NCI-H146 treated with DMSO at 0.1 percent for 48 hours (cell line): Measurements from ENCODE around the gene PRKN.

Experiments
- DNase-seq: peaks from one replicate; lab custom pipeline; 2025; ENCODE audit not compliant: unreplicated experiment; lab: John Stamatoyannopoulos, UW

PRKN gene

DNA sequence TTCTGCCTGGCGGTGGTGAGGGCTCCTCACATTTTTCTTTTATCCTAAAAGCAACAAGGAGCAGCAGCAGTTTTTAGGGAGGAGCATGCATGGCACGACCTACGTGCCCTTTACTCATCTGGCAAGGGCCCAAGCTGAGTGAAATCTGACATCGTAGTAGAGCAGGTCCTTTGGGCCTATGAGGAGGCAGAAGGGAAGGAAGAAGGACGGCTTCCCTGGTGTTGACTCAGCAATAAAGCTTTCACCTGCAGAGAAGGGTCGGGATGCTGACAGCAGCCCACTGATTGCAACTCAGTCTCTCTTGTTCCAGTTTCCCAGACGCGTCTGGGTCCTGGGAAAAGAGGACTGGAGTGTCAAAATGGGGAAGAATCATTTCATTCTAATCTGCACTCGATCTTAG lies 1044.6 kb downstream of the PRKN start:
- DNase-seq = no peak

DNA sequence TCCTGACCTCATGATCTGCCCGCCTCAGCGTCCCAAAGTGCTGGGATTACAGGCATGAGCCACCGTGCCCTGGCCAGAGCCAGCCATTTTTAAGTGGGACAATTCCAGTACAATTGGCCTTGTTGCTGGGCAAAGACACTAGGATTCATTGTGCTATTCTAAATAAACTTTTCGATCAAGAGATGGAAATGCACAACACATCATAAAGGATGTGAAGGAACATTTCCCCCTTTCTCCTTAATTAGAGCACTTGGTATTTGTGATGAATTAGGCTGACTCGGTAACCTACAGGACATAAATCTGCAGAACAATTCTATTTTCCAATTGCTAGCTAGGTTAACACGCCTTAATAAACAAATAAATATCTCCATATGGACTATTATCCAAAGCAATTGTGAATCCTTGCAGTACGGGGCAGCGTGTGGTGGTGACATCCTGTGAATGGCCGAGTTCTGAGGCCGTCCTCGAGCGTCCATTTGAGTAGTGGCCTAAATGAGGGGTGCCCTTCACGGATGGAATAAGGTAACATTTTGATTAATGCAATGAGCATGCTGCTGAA lies 1047.5 kb downstream of the PRKN start:
- DNase-seq = no peak

DNA sequence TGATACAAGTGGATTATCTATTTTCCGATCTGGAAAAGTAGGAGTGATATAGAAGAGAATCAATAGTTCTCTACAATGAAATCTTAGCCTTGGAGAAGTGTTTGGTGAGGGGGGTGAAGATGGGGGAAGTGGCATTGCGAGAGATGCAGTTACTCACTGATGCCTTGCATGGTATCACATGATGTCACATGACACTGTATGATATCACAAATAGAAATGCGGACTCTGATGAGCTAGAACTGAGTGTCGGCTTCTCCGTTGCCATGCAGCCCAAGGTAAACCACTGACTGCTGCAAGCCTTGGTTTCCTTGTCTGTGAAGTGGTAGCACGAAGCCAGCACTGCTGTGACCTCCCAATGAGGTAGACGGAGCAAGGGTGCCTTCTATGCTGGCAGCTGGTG lies 1050.4 kb downstream of the PRKN start:
- DNase-seq = no peak

DNA sequence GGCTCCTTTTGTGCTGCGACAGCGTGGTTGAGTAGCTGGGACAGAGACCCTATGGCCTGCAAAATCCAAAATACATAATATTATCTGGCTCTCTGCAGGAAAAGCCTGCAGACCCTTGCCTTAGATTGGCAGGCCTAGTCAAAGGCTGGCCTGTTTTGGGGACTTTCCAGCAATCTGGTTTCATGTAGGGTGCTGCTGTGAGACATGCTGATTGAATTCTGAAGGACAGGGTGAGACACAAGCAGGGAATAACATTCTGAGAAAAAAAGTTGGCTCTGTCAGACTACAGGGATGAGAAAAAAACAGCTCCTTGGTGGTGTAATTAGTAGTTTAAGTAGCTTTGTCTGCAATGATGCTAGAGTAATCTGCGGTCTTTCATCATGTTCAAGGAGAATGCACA lies 1051.0 kb downstream of the PRKN start:
- DNase-seq = no peak

DNA sequence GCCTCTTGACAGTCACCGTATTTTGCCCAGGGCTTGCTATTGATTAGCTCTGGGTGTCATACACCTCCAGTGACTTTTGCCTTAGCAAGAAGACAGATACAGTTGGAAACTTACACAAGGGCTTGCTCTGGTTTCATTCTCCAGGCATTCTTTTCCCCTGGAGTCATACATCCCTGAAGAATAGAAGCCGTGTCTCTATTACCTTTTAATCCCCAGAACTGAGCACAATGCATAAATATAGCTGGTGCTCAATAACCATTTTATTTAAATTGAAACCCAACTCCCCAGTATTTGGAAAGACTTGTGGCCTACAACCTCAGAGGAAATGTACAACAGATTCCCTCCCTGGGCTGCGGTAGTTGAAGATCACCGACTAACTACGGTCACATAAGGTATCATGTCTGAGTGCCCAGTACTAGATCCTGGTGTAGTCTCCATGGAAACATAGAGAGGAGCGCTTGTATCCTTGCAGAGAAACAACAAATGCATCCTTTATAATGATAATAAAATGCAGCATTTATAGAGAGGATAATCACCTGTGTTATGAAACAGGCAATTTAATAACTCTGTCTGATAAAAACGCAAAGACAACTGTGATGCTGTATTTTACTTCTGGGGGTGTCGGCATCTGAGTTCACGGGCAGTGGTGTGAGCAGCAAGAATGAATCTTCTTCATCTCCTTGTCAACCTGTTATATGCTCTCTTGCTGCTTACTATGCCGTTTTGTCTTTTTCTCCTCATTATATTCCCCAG lies 1052.5 kb downstream of the PRKN start:
- no peak for DNase-seq

DNA sequence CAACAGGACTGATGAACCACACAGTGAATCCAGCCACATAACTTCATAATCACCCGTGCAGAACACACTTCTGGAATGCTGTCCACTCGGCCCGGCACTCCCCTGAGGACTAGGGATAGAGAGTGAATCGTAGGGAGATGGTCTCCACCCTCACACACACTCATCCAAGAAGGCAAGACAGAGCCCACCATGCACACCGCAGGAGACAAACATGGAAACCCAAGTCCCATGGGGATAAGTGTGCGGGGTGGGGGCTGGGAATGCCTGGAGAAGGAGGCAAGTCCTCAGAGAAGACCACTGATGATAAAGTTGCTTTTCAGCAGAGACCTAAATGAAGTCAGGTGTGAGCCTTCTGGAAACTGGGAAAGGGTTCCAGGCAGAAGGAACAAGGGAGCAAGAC lies 1054.5 kb downstream of the PRKN start:
- no peak for DNase-seq

DNA sequence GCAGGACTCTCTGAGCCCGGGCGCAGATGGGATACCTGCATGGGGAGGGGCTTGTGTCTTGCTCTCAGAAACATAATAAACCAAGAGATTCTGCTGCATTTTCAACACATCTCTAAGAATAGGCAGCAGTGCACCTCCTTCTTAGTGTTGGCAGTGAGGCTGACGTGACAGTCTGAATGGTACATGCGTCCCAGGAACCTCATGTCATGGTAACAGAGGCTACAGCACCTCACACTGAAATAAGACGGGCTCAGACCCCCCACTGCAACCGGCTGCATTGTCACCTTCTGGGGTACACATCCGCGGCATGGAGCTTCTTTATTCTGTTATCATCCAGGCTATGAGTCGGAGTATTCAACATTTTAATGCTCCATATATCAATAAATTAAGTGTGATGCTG lies 1056.4 kb downstream of the PRKN start:
- no peak for DNase-seq

DNA sequence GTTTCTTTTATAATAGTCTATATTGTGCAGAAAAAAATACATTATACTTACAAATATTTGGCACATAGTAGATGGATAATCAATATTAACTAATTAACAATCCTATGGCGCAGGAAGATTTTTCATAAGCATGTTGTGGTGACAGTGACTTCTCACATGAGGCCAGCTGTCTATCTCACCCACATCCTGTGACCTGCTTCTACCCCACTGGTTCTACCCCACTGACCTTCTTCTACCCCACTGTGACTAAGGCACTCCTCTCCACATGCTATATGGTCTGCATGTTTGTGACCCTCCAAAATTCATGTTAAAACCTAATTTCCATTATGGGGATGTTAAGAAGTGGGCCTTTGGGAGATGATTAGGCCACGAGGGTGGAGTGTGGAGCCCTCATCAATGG lies 1058.9 kb downstream of the PRKN start:
- no peak for DNase-seq

DNA sequence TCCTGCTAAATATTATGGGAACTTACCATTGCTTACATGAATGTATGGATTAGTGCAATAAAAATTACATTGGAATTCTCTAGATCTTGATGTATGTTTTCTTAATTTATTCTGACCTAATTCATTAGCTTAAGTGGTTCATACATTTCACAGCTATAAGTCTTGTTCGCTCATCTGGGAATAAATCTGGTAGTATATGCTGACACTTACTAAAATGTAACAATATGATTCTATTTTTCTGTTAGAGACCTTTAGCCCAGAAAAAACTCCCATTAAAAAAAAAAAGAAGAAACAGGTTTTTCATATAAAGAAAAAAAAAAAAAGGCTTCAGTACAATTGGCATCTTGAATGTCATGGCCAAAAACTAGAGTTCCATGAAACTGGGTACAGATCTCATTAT lies 1059.6 kb downstream of the PRKN start:
- no peak for DNase-seq

DNA sequence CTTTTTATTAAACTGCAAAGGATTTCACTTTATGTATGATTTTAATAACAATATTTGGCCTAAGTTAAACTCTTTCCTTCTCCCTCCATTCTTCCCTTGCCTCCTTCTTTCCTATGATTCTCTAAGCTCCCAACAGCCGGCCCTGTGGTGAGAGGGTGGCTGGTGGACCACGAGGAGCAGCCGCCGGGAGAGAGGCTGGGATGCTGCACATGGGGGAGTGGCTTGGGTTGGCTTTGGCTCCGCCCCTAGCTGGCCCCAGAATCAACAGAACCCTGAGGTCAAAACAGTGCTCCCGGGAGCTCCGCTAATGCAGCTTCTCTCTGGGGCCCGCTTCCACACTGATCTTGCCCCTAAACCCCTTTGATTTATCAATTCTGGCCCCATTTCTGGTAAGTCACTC lies 1063.9 kb downstream of the PRKN start:
- no peak for DNase-seq

DNA sequence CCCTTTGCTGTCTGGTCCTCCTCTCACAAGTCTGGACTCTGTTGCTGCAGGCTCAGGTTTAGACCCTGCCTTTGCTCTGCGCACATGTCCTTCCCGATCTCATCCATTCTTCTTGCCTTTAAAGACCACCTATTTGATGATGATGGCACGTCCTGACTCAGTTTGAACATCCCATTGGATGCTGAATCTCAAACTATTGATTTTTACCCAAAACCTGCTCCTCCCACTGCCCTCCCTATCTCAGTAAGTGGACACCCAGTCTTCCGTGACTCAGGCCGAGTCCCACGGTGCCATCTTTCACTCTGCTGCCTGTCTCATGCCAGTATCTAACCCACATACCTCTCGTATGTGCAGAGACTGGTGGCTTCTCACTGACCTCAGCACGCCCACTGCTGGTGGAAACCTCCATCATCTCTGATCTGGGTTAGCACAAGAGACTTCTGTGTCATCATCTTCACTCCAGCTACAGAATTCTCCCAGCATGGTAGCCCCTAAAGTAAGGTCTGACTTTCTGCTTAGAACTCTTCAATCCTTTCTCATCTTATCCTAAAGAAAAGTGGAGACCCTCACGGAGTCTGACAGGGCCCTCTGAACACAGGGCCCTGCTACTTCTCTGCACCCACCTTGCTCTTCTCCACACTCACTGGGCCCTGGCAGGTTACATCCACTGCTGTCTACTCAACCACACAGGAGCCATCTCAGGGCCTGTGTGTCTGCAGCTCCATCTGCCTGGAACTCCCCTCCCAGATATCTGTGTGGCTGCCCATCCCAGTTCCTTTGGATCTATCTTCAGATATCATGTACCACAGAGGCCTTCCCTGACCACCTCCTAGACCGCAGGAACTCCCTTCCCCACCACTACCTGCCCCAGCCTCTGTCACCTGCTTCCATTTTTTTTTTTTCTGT lies 1066.6 kb downstream of the PRKN start:
- DNase-seq = no peak

DNA sequence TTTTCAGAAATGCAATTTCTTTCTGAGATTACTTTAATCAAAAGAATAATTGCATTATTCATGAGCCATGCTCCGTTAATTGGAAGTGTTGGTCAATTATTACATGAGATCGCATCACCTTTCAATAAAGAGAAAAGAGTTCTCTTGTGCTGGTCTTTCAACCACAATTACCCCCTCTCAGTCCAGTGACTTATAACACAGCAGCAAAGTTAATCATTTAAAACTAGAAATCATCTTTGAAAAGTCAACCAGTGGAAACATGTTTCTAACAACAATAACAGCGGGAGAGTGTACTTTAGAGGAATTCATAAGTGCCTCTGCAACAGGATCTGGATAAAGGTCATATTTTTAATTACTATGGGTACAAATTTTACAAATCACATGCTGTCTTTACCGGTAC lies 1069.4 kb downstream of the PRKN start:
- no peak for DNase-seq

DNA sequence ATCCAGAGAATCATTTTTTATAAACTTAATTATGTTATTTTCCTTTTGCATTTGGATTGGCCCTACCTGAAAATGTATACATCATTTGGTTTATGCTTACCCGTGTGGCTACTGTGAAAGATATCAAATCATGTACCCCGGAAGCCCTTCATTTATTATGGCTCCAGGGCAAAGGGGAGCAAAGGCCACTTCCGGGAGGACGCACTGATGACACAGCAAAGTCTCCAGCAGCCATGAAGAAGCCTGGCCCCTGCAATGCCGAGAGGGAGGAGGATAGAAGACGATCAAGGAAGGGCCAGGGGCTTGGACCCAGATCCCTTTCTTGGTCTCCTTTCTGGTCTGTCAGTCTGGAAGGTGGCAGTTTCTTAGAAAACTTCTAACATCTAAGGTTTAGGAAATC lies 1073.4 kb downstream of the PRKN start:
- DNase-seq = no peak

DNA sequence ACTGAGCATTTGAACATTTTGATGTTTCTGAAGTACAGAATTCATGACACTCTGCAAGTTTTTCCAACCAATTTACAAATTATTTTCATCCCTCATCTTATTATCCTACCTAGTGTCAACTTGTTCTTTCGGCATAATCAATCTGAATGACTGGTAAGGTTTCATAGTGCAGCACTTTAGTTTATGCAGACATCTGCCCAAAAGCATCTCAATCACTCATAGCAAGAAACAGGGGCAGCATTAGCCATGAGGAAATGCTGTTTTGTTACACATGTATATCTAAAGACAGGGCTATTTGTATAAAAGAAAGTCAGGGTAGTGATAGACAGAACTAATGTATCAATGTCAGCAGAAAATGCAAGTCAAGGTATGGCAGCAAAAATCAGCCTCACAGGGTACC lies 1075.6 kb downstream of the PRKN start:
- DNase-seq = no peak

DNA sequence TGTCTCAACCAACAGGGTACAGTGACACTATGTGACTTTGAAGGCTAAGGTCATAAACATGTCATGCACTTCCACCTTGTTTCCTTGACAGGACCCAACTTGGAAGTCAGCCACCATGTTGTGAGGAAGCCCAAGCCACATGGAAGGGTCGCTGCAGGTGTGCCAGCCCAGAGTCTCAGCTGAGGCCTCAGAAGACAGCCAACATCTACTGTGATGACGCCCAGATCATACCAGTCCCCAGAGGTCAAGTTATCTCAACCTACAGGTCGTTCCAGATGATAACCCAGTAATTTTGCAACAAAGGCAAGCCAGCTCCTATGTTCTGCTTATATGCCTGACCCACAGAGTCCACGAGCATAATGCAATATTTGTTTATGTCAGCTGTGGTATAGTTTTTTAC lies 1077.7 kb downstream of the PRKN start:
- DNase-seq = no peak

DNA sequence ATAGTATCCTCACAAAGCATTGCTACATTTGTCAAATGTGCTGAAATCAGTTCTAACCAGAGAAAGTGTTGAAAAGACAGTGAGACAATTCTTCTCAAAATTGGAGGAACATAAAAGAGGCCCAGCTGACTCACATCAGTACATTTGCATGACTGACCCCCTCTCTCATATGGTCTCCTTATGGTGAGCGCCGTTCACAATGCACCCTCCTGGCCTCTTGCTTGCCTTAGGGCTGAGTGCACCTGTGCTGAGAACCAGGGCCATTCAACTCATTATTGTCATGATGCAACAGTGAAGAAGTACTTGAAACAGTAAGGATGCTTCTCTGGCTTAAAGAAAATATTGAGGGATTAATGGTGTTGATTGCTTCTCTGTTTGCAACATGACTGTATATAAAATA lies 1078.5 kb downstream of the PRKN start:
- DNase-seq = peak; percentile 33

DNA sequence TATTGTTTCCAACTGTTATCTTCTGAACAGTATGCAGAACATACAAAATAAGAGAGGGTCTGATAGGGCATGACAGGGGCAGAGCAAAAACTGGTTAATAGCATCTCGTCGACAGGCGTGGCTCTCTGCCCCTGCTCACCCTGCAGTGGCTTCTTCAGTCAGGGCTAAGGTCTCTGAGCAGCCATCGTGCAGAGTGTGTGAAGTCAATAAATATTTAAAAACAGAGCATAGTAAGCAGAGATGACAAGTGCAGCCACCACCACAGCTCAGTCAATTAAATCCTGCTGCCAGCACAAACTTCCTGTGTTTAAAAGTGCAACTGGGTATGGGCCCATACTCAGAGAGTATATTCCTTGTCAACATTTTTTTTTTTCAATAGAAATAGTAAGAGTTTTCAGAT lies 1080.3 kb downstream of the PRKN start:
- no peak for DNase-seq

DNA sequence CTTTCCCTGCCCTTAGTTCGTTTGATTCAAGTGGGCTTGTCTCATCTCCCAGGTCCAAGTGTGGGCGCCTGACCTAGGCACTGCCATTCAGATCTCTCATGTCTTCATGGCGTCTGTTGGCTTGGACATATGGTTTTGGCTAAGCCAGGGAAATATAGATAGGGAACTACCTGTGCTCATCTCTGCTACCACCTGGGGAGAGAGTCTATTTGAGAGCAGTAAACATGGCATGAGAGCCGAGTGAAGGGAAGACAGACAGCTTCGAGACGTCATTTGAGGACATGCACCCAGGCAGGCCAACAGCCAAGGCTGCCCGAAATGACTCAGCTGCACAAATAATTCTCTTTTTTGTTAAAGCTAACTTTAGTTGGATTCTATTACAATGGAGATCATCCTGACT lies 1083.0 kb downstream of the PRKN start:
- peak; percentile 59 for DNase-seq

DNA sequence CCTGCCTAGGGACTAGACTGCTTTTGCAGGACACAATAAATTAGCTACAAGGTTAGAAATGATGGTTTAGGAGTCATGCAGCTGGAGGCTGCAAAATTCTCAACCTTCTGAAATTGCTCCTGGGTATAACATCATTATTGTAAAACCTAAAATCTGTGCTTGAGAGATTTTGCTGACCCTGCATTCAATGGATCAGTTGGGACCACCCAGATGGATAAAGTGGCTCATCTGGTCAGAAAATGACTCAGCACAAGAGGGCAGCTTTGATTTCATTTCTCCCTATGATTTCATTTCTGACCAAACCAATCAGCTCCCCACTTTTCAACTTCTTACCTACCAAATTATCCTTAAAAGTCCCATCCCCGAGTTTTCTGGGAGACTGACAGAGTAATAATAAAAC lies 1086.4 kb downstream of the PRKN start:
- no peak for DNase-seq

DNA sequence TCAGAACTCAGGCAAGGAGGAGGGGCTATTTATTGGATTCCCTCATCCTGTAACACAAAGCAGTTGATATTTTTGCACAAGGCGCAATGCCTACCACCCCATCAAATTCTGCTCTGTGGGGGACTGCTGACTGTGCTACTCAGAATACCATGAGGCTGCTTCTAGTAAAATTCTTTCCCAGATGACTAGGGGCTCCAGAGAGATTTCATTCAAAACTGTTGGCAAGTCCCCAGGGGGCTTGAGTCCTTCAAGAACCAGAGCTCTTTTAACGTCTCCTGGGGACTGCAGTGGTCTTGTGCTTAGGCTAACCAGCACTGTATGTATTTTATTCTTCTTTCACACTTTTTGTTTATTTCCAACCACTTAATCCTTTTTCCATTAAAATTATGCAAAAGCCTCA lies 1087.8 kb downstream of the PRKN start:
- DNase-seq = no peak

DNA sequence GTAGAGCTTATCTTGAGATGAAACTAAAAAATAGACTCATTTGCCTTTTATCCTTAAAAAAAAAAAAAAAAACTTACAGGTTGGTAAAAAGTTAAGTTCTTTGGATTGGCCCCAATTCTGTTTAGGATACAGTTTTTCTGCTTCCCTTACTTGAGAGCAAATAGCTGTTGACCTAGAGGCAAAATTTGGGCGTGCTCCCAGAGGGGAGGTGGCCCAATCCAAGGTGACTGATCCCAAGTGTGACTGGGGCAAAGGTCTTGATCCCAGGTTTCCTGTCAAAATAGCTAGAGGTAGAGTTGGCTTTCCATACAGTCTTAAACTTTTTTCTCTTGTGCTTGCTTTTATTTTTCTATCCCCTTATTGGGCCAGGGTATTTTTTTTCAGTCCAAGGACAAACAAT lies 1089.9 kb downstream of the PRKN start:
- DNase-seq = no peak

DNA sequence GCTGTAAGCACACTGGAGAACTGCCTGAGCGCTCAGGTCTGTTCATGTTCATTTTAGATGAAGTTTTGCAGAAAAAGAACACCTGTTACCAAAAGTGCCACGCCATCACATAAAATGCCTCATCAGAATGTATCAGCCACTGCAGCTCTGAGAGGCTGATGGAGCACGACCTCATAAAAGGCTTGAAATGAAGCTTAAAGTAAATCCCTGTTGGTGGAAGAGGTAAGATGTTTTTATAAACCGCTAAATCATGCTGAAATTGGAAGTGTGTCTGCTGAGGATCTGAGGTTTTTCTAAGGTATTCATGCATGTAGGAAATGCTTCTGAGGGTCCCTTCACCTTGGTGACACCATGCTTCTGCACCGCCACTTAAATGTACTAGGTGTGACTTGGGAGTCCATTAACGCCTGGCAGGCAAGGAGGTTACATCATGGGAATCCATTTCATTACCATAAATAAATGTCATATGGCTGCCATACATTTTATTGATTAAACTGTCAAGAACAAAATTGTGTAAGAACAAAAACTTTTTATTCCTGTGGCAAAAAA lies 1090.6 kb downstream of the PRKN start:
- no peak for DNase-seq
